ENCODE measurements around the gene RBM3.

- TF ChIP-seq, protein P1, sequence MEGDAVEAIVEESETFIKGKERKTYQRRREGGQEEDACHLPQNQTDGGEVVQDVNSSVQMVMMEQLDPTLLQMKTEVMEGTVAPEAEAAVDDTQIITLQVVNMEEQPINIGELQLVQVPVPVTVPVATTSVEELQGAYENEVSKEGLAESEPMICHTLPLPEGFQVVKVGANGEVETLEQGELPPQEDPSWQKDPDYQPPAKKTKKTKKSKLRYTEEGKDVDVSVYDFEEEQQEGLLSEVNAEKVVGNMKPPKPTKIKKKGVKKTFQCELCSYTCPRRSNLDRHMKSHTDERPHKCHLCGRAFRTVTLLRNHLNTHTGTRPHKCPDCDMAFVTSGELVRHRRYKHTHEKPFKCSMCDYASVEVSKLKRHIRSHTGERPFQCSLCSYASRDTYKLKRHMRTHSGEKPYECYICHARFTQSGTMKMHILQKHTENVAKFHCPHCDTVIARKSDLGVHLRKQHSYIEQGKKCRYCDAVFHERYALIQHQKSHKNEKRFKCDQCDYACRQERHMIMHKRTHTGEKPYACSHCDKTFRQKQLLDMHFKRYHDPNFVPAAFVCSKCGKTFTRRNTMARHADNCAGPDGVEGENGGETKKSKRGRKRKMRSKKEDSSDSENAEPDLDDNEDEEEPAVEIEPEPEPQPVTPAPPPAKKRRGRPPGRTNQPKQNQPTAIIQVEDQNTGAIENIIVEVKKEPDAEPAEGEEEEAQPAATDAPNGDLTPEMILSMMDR (IDR thresholded peaks at IDR 0.05), result no peak
- no peak for TF ChIP-seq EZH2 (IDR thresholded peaks at IDR 0.05; ENCODE audit: borderline replicate concordance, insufficient read depth, low read depth, low read length, poor library complexity, severe bottlenecking)
Observed at GRCh38 chrX:48598614-48599013, 24.3 kb downstream of the RBM3 start.

Measured in B cell (primary cell).